Measurements from ENCODE around the gene TVP23B.
"Not testable (repeated sequence)": the region's sequence is repeated elsewhere in the genome, so short reads cannot be mapped to it uniquely, and the experiment has no call there.

TVP23B gene

DNA sequence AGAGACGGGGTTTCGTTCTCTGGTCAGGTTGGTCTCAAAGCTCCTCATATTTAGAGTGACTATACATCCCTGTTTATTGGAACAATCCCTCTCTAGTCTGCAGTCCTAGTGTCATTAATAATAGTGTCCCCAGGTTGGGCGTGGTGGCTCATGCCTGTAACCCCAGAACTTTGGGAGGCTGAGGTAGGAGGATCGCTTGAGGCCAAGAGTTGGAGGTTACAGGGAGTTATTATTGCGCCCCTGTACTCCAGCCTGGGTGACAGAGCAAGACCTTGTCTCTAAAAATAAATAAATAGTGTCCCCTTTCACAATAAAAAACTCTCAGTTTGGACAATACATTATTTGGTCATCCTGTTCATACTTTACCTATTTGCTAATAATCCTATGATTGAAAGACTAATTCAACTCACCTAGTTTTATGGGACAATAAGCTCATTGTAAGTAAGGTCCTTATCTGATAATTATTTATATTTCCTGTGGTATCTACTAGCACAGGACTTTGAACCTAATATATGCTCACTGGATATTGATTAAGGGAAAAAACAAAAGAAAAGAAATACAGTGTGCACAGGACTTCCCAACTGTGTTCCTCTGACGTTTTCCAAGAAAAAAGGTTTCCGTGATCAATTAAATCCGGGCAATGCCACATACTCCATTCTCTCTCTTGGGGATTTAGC lies 23.5 kb upstream of the TVP23B start:
- H3K36me3 ChIP-seq; H3K27ac ChIP-seq; H3K4me1 ChIP-seq (ENCODE audit: control insufficient read depth in 1 of 2, insufficient read depth in 1 of 2, low read depth in 1 of 2, low read length in 1 of 2); H3K9me3 ChIP-seq; H3K4me3 ChIP-seq (ENCODE audit: low read depth in 1 of 2, low read length in 1 of 2); H3K27me3 ChIP-seq: not testable (repeated sequence)

DNA sequence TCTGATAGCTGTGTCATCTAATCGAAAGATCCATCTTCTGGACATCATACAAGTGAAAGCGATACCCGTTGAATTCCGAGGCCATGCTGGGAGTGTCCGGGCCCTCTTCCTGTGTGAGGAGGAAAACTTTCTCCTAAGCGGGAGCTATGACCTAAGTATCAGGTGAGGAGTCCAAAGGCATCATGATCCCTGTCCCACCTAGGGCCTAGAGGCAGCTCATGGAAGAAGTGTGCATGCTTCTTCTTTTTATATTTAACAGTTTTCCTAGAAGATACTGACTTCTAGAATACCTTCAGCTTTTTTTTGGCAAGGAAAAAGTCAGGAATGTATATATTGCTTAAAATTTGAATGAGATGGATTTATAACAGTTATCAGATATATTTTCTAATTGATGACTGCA lies 22.6 kb upstream of the TVP23B start:
- not testable (repeated sequence) for H3K4me3 ChIP-seq (ENCODE audit: low read depth in 1 of 2, low read length in 1 of 2); H3K9me3 ChIP-seq; H3K36me3 ChIP-seq; H3K4me1 ChIP-seq (ENCODE audit: control insufficient read depth in 1 of 2, insufficient read depth in 1 of 2, low read depth in 1 of 2, low read length in 1 of 2); H3K27ac ChIP-seq; H3K27me3 ChIP-seq

DNA sequence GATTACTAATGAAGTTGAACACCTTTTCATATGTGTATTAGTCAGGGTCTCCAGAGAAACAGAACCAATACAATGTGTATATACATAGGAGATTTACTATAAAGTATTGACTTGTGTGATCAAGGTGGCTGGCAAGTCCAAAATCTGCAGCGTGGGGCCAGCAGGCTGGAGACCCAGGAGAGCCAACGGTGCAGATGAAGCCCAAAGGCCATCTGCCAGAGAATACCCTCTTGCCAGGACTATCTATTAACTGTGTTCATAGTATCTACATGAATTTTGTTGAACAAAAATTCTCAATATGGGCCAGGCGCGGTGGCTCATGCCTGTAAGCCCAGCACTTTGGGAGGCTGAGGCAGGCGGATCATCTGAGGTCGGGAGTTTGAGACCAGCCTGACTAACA lies 20.8 kb upstream of the TVP23B start:
- H3K9me3 ChIP-seq; H3K4me1 ChIP-seq (ENCODE audit: control insufficient read depth in 1 of 2, insufficient read depth in 1 of 2, low read depth in 1 of 2, low read length in 1 of 2); H3K27me3 ChIP-seq: not testable (repeated sequence)

DNA sequence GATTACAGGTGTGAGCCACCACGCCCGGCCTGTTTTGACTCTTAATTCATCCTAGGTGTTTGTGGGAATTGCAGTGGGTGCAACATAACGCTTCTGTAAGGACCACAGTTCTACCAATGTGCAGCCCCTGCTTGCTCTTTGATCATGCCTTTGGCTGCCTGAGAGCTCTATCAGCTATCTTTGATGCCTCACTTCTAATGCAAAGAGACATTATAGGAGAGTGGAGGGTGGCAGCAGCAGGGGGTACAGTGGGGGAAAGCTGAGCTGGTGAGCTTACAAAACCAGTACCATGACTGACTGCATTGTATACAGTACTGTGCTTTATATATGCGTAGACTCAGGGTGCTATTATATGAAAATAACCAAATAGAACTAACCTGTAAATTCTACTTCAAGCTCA lies 10.4 kb upstream of the TVP23B start:
- H3K27ac ChIP-seq; H3K9me3 ChIP-seq; H3K27me3 ChIP-seq; H3K36me3 ChIP-seq; H3K4me3 ChIP-seq (ENCODE audit: low read depth in 1 of 2, low read length in 1 of 2): not testable (repeated sequence)
- H3K4me1 ChIP-seq (ENCODE audit: control insufficient read depth in 1 of 2, insufficient read depth in 1 of 2, low read depth in 1 of 2, low read length in 1 of 2): peaks cover 18 to 20% of the 10 kb centered on the region in 2 experiments

More for the DNA sequence above, 20.8 kb upstream of the TVP23B start:
- H3K27ac ChIP-seq; H3K36me3 ChIP-seq; H3K4me3 ChIP-seq (ENCODE audit: low read depth in 1 of 2, low read length in 1 of 2): not testable (repeated sequence)

DNA sequence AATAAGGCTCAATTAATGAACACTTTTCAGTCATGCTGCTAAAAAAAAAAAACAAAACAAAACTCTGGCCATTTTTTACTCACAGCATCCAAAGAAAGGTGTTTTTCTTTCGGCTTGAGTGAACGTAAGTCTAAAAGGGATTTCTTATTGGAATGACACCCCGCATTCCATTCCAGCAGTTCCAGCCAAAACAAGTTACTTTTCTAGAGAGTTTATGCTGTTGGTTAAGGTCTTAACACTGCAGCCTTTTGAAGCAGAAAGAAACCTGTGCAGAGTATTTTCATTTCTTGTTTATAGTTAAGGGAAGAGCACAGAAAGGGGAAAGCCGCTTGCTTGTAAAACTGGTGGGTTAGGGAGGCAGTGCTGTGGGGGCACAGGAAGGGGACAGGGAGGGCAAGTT lies 9.9 kb upstream of the TVP23B start:
- not testable (repeated sequence) for H3K9me3 ChIP-seq; H3K27ac ChIP-seq; H3K27me3 ChIP-seq; H3K36me3 ChIP-seq; H3K4me3 ChIP-seq (ENCODE audit: low read depth in 1 of 2, low read length in 1 of 2)
- peaks cover 18 to 20% of the 10 kb centered on the region in 2 experiments for H3K4me1 ChIP-seq (ENCODE audit: control insufficient read depth in 1 of 2, insufficient read depth in 1 of 2, low read depth in 1 of 2, low read length in 1 of 2)

DNA sequence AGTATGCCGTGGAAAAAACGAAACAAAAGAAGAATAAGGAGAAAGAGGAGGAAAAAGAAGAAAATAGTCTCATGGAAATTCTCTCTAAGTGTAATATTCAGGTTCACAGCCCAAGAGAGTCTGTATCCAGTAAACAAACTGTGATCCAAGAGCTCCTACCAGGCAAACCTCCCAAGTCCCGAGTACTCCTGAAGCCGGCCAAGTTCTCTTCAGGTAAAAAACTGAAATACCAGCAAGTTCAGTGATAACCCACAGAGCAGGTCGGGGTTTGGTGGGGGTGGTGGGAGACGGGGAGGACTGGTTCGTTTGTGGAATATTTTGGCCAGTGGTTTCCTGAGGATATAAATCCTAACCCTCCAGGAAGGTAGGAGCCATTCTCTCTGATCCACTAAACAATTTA lies 8.5 kb upstream of the TVP23B start:
- Histone ChIP-seq H3K4me3 (ENCODE audit: low read depth in 1 of 2, low read length in 1 of 2) (no peak overlapping the region), H3K27me3 (no peaks in the 10 kb centered on the region), H3K9me3 (no peaks in the 10 kb centered on the region), H3K36me3 (no peaks in the 10 kb centered on the region), H3K27ac (no peak overlapping the region), H3K4me1 (ENCODE audit: control insufficient read depth in 1 of 2, insufficient read depth in 1 of 2, low read depth in 1 of 2, low read length in 1 of 2) (peaks cover 18 to 20% of the 10 kb centered on the region in 2 experiments)
- TF ChIP-seq, protein P1, sequence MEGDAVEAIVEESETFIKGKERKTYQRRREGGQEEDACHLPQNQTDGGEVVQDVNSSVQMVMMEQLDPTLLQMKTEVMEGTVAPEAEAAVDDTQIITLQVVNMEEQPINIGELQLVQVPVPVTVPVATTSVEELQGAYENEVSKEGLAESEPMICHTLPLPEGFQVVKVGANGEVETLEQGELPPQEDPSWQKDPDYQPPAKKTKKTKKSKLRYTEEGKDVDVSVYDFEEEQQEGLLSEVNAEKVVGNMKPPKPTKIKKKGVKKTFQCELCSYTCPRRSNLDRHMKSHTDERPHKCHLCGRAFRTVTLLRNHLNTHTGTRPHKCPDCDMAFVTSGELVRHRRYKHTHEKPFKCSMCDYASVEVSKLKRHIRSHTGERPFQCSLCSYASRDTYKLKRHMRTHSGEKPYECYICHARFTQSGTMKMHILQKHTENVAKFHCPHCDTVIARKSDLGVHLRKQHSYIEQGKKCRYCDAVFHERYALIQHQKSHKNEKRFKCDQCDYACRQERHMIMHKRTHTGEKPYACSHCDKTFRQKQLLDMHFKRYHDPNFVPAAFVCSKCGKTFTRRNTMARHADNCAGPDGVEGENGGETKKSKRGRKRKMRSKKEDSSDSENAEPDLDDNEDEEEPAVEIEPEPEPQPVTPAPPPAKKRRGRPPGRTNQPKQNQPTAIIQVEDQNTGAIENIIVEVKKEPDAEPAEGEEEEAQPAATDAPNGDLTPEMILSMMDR (IDR thresholded peaks at IDR 0.05): no peak

- Histone ChIP-seq H3K27ac (peak overlapping the region; percentile 88), H3K4me3 (ENCODE audit: low read depth in 1 of 2, low read length in 1 of 2) (peak overlapping the region in 1 of 2 experiments; percentile 71)
- H3K9me3 ChIP-seq; H3K36me3 ChIP-seq; H3K27me3 ChIP-seq; H3K4me1 ChIP-seq (ENCODE audit: control insufficient read depth in 1 of 2, insufficient read depth in 1 of 2, low read depth in 1 of 2, low read length in 1 of 2): not testable (repeated sequence)
Observed at GRCh38 chr17:18781805-18782204, 822 bp downstream of the TVP23B start.

DNA sequence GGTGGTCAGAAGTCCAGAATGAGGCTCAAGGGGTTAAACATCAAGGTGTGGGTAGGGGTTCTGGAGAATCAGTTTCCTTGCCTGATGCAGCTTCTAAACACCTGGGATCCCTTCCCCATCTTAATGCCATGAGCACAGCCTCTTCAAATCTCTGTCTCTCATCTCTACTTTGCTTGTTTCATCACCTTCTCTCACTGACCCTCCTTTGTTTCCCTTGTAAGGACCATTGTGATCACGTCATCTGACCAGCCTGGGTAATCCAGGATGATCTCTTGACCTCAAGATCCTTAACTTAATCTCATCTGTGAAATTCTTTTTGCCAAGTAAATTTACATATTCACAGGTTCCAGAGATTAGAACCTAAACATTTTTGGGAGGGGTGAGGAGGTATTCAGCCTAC lies 5.0 kb downstream of the TVP23B start:
- H3K9me3 ChIP-seq; H3K36me3 ChIP-seq; H3K4me1 ChIP-seq (ENCODE audit: control insufficient read depth in 1 of 2, insufficient read depth in 1 of 2, low read depth in 1 of 2, low read length in 1 of 2); H3K27ac ChIP-seq; H3K4me3 ChIP-seq (ENCODE audit: low read depth in 1 of 2, low read length in 1 of 2); H3K27me3 ChIP-seq: not testable (repeated sequence)

DNA sequence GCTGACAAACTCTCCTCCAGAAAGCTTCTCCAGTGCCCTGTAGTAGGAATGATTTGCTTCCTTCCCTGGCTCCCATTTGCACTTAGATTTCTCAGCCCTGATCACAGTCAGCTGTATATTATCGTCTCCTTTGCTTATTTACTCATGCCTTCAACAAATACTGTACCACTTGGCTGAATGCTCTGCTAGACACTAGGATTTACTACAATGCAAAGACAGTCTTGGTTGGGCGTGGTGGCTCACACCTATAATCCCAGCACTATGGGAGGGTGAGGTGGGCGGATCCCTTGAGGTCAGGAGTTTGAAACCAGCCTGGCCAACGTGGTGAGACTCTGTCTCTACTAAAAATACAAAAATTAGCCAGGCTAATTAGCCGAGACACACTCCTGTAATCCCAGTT lies 5.9 kb downstream of the TVP23B start:
- H3K36me3 ChIP-seq; H3K27ac ChIP-seq; H3K9me3 ChIP-seq; H3K4me3 ChIP-seq (ENCODE audit: low read depth in 1 of 2, low read length in 1 of 2); H3K4me1 ChIP-seq (ENCODE audit: control insufficient read depth in 1 of 2, insufficient read depth in 1 of 2, low read depth in 1 of 2, low read length in 1 of 2); H3K27me3 ChIP-seq: not testable (repeated sequence)

- not testable (repeated sequence) for H3K27me3 ChIP-seq; H3K9me3 ChIP-seq; H3K4me1 ChIP-seq (ENCODE audit: control insufficient read depth in 1 of 2, insufficient read depth in 1 of 2, low read depth in 1 of 2, low read length in 1 of 2); H3K27ac ChIP-seq; H3K4me3 ChIP-seq (ENCODE audit: low read depth in 1 of 2, low read length in 1 of 2); H3K36me3 ChIP-seq
Observed at GRCh38 chr17:18791402-18791801, 10.4 kb downstream of the TVP23B start.

DNA sequence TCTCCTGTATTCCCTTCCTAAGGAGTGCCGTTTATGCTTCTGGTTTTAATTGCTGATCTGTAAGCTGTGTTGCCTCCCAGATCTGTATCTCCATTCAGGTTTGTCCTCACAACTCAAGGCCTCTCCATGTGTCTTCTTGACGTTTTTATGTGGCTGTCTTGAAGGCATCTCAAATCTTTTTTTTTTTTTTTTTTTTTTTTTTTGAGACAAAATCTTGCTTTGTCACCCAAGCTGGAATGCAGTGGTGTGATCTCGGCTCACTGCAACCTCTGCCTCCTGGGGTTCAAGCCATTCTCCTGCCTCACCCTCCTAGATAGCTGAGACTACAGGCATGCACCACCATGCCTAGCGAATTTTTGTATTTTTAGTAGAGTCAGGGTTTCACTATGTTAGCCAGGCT lies 13.9 kb downstream of the TVP23B start:
- not testable (repeated sequence) for H3K27ac ChIP-seq; H3K27me3 ChIP-seq; H3K4me1 ChIP-seq (ENCODE audit: control insufficient read depth in 1 of 2, insufficient read depth in 1 of 2, low read depth in 1 of 2, low read length in 1 of 2); H3K4me3 ChIP-seq (ENCODE audit: low read depth in 1 of 2, low read length in 1 of 2); H3K9me3 ChIP-seq
- peaks cover 16% of the 10 kb centered on the region for H3K36me3 ChIP-seq

GRCh38 chr17:18796887-18797286 lies 15.9 kb downstream of the TVP23B start:
- not testable (repeated sequence) for H3K27me3 ChIP-seq; H3K4me3 ChIP-seq (ENCODE audit: low read depth in 1 of 2, low read length in 1 of 2)

DNA sequence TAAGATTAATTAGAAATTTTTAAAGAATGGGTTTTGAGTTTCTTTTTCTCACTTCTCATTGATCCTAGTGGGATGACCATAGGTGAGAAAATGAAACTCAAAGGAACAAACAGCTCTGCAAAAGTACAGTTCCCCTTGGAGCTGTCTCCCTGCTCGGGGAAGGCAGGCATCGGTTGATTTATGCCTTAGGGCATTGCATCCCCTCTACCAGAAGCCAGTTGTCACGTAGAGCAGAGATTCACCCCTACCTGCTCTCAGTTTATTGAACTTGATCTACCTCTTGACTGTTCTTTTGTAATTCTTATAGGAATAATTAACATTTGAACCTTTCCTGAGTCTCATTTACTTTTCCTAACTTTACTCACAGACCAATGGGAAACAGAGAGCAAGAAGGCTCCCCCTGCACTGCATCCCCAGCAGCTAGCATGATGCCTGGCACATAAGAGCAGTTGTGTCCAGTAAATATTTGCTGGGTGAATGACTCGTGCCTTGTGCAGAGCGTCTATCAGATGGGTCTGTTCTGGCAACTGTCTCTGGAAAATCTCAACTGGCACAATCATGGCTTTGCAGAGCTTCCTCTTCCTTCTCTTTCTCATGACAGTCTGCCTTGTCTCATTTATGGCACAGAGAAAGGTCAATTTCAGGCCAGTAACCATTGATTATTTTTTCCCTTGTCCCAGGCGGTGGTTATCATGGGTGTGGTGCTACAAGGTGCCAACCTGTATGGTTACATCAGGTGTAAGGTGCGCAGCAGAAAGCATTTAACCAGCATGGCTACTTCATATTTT lies 22.7 kb downstream of the TVP23B start:
- H3K9me3 ChIP-seq; H3K4me1 ChIP-seq (ENCODE audit: control insufficient read depth in 1 of 2, insufficient read depth in 1 of 2, low read depth in 1 of 2, low read length in 1 of 2); H3K27me3 ChIP-seq; H3K4me3 ChIP-seq (ENCODE audit: low read depth in 1 of 2, low read length in 1 of 2); H3K27ac ChIP-seq: not testable (repeated sequence)
- H3K36me3 ChIP-seq: peaks cover 68% of the 10 kb centered on the region

More at GRCh38 chr17:18796887-18797286, 15.9 kb downstream of the TVP23B start:
- H3K27ac ChIP-seq; H3K9me3 ChIP-seq; H3K4me1 ChIP-seq (ENCODE audit: control insufficient read depth in 1 of 2, insufficient read depth in 1 of 2, low read depth in 1 of 2, low read length in 1 of 2): not testable (repeated sequence)
- peaks cover 28% of the 10 kb centered on the region for H3K36me3 ChIP-seq
